HG03159 (cell line): ENCODE results near the gene PBX4.
"Not testable (repeated sequence)": the region's sequence is repeated elsewhere in the genome, so short reads cannot be mapped to it uniquely, and the experiment has no call there.

Experiments used
- ATAC-seq: cut with Tn5 transposase; IDR thresholded peaks from one replicate; pipeline ENCODE4 v1.9.1; 2021; ENCODE audit warnings: mild to moderate bottlenecking, moderate library complexity; ENCODE audit not compliant: unreplicated experiment

PBX4 gene

DNA sequence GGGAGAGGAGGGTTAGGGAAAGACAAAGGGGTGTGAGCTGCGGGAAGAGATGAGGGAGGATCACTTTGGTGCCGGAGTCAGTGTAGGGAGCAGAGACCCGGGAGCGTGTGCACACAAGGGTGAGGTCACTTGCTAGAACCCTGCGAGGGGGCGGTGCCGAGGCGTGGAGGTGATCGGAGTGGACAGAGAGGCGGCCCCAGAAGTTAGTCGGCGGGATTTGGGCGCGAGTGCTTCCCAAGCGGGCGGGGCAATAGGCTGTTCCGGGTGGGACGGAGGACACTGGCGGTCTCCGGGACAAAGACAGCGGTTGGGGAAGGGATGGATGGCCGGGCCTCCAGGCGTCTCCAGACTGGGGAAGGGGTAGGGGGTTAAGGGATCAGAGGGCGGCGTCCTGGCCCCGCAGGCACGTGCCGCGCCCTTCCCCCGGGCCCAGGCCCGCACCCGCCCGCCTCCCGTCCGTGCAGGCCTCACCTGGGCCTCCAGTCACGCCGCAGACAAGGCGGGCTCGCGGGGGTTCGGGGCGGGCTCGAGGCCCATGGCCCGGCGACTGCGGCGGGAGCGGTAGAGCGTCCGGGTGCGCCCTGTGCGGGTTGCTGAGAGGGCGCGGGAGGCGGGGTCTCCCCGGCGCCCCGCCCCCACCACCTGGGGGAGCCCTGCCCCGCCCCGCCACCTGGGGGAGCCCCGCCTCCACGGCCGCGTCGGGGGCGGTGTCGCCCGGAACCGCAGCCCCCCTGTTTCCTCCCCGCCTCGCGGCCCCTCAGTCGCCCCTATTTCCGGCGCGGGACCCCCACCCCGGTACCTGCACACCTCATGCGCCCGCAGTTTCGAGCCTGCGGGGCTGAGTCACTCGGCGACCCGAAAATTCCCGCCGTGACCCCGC lies 9.4 kb upstream of the PBX4 start, which contains the start of gene LPAR2:
TSS of gene LPAR2 (minus strand) at position 600 of the 880 bp plus-strand sequence. CDS start 945 bp downstream, outside the sequence.
- peak; percentile 60 for ATAC-seq

DNA sequence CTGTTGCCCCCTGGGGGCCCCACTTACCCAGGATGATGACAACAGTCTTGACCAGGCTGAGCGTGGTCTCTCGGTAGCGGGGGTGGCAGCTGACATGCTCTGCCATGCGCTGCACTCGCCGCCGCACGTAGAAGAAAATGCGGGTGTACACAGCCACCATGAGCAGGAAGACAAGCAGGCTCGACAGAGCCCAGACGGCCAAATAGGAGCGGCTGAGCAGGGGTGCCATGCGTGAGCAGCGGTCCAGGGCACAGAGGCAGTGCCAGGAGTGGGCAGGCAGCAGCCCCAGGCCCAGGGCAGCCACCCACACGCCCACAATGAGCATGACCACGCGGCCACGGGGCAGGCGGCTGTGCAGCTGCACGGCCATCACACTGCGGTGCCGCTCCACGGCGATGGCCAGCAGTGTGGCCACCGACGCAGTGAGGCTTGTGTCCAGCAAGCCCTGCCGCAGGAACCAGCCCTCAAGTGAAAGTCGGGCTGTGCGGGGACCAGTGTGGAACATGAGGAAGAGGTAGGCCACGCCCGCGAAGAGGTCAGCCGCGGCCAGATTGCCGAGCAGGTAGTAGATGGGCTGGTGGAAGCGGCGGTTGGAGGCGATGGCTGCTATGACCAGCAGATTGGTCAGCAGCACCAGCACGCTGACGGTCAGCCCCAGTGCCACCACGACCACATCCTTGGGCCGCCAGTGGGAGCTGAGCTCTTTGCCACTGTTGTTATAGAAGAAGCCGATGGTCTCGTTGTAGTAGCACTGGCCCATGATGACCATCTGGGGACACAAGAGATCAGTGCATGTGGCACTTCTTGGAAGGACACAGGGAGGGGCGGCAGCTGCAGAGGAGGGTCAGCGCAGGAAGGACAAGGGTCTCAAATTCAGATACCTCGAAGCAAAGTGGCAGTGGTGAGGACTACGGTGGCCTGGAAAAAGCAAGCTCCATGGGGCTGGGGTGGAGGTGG lies 8.3 kb upstream of the PBX4 start:
- ATAC-seq: no peak

DNA sequence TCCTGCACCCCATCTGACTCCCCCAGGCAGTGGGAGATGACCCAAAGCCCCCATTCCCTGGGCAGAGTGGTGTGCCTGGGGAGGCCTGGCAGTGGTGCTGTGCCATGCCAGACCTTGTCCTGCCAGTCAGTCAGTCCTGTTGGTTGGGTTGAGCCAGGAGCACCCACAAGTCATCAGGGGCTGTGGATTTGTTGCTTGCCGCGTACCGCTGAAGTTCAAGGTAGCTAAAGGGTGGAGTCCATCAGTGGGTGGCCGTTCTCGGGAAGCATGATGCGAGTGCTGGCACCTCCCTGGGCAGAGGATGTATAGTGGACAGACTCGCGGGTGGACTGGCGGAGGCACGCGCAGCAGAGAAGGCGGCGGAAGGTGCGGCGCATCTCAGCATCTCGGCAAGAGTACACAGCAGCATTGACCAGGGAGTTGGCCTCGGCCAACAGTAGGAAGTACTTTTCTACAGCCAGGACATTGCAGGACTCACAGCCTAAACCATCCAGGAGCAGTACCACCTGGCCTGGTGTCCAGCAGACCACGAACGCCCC lies 5.6 kb upstream of the PBX4 start:
- no peak for ATAC-seq

DNA sequence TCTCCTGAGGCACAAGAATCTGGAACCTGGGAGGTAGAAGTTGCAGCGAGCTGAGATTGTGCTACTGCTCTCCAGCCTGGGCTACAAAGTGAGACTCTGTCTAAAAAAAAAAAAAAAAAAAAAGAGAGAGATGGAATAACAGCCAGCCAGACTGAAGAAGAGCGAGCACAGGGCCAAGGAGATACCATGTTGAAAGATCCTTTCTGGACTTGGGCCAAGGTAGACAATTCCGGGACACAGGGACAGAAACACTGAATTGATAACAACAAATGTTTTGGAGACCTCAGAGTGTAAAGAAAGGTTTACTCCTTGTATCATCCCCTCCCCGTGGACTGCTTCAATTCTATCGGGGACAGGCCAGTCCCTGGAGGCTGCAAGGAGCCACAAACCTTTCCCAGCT lies 4.9 kb upstream of the PBX4 start:
- ATAC-seq: no peak

DNA sequence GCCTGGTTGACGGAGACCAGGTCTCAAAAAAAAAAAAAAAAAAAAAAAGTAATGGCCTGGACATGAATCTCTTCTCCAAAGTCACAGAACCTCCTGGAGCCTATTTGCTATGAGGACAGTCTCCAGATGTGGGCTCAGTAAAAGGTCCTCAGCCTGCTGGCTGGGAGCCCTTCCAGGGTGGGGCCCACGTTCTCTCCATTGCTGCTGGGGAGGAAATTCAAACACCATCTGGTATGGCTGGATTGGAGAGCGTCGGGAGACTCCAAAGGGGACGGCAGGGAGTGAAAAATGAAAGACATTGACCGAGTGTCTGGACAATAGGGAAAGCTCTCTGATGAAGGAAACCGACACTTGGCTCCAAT lies 1.3 kb upstream of the PBX4 start:
- ATAC-seq: no peak

DNA sequence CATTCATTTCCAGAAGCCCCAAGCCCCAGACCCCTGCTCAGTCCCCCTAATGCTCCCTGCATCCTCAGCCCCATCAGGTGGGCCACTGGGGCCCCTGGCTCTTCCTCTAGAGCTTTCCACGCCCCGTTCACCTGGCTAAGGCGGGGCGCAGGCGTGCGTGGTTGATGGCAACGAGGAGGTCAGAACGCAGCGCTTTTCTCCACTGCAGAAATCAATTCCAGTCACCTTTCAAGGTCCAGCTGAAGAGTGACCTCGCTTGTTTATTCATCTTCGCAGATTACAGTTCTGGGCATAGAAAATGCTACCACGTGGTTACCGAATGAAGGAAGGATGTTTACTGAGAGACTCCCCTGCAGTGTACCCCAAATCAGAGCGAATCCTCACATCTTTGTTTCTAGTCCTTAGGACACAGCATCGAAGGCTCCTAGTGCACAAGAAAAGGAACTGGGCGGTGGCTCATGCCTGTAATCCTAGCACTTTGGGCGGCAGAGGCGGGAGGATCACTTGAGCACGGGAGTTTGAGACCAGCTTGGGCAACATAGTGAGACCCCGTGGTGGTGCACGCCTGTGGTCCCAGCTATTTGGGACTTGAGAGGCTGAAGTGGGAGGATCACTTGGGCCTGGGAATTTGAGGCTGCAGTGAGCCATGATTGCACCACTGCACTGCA lies 828 bp upstream of the PBX4 start:
- no peak for ATAC-seq

DNA sequence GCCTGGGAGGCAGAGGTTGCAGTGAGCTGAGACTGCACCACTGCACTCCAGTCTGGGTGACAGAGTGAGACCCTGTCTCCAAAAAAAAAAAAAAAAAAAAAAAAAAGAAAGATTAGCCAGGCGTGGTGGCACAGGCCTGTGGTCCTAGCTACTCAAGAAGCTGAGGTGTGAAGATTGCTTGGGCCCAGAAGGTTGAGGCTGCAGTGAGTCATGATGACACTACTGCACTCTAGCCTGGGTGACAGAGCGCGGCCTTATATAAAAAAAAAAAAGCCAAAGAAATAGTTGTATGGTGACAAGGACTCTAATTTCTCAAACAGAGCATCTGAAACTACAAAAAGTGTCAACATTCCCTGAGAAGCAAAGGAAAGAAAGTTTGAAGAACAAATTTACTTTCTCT lies 3.4 kb downstream of the PBX4 start:
- ATAC-seq: no peak

DNA sequence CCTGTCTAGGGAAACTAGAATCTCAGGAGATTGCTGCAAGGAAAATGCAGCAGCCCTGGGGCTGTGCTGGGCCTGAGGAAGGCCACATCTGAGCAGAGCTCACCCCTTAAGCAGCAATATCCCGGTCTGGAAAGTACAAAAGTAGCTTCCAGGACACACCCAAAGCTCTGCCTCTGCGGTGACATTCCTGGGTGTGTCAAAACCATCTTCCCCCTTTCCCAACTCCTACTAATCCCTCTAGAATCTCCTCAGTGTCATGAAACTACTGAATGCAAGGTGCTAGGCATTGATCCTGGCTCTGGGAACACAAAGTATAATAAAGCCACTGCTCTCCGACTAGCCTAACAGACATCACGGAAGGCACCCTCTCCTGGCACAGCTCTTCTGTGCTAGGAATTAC lies 5.0 kb downstream of the PBX4 start:
- no peak for ATAC-seq

DNA sequence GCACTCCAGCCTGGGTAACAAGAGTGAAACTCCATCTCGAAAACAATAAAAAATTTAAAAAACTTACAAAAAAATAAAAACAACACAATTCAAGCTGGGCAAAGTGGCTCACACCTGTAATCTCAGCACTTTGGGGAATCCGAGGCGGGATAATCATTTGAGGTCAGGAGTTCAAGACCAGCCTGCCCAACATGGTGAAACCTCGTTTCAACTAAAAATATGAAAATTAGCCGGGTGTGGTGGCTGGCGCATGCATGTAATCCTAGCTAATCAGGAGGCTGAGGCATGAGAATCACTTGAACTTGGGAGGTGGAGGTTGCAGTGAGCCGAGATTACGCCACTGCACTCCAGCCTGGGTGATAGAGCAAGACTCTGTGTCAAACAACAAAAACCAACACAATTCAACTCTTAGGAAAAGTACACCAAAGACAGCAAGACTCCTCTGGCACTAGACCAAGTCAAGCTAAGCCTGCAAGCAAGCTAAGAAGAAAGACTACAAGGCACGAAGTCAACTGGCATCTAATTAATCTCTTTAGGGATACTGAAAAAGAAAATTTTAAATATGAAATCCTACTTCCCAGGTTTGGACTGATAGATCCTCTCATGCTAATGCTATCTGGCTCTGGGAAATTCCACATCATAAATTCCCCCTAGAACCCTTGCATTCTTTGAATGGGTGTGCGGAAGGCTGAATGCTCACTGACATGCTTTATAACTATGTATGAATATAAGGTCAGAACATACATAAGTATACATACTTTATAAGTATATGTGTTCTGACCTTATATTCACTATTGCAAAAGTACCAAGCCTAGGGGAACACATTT lies 7.9 kb downstream of the PBX4 start:
- ATAC-seq: no peak

DNA sequence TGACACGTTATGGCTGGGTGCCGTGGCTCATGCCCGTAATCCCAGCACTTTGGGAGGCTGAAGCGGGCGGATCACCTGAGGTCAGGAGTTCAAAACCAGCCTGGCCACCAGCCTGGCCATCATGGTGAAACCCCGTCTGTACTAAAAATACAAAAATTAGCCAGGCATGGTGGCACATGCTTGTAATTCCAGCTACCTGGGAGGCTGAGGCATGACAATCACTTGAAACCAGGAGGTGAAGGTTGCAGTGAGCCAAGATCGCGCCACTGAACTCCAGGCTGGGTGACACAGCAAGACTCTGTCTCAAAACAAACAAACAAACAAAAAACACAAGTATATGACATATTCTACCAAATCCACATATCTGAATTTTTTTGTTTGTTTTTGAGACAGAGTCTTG lies 11.8 kb downstream of the PBX4 start:
- ATAC-seq: not testable (repeated sequence)

DNA sequence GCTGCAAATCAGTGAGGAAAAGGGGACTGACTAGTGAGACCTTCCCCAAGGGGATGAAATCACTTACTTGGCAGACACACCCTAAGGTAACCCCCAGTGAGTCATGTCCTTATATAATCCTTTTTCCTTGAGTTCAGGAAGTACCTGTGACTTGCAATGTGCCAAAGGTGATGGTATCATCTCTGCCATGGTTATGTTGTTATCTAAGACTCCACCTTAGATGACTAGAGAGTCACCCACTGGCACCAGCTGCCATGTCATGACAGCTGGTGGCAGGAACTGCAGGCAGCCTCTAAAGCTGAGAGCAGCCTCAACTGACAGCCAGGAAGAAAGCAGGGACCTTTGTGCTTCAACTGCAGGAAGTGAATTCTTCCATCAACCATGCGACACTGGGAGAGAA lies 12.5 kb downstream of the PBX4 start:
- ATAC-seq: no peak

DNA sequence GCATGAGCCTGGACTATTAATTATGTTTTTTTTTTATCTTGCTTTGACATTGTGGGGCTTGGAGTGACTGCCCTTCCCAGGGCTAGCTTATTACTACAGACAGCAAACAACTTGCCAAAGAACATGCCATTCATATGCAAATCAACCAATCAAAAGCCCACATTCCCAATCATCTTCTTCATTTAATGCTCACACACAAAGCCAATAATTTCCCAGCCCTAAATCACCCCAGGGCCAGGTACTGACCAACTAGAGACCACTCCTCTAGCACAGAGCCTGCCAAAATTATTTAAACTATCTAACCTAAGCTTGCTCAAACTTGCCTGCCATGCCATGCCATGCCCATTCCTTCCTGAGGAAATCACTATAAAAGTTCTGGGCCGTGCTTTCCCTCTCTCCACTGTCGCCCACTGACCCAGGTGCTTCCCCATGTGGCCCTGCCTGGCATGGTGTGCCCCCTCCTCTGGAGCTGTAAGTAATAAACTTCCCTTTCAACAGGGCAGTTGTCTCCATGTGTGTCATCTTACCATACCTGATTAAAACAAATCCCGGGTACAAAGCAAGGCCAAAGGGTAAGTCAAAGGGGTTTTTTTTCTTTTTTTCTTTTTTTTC lies 15.7 kb downstream of the PBX4 start:
- ATAC-seq: no peak

DNA sequence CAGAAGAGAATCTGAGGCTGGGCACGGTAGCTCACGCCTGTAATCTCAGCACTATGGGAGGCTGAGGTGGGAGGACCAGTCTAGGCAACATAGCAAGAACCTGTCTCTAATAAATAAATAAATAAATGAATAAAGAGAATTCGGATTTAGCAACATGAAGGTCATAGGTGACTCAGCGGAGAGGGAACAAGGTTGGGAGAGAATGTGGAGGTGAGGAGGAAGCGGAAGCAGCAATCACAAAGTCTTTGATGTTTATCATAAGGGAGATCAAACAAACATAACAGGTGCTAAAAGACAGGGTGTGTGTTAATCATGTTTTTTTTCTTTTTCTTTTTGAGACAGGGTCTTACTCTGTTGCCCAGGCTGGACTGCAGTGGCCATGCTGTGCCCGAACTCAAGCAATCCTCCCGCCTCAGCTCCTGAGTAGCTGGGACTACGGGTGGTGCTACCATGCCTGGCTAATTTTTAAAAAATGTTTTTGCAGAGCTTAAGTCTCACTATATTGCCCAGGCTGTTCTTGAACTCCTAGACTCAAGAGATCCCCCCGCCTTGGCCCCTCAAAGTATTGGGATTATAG lies 16.3 kb downstream of the PBX4 start:
- ATAC-seq: no peak

DNA sequence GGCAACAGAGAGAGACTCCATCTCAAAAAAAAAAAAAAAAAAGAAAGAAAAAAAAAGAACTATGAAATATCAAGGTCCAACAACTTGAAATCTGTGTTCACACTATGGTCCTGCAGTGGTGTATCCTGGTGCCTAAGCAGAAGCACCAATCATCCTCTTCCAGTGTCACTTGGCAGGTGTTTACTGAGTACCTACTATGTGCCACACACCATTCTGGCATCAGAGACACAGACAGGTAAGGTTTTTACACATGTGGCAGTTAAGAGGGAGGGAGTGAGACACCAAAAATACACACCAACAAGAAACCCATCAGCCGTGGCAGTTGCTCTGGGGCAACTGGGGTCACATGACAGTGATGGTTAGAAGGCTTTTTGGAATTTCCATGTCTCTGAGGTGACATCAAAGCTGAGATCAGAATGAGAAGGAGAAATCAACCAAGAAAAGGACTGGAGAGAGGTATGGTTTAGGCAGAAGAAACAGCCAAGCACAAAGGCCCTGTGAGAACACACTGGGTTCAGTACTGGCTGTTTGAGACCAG lies 17.6 kb downstream of the PBX4 start:
- no peak for ATAC-seq

DNA sequence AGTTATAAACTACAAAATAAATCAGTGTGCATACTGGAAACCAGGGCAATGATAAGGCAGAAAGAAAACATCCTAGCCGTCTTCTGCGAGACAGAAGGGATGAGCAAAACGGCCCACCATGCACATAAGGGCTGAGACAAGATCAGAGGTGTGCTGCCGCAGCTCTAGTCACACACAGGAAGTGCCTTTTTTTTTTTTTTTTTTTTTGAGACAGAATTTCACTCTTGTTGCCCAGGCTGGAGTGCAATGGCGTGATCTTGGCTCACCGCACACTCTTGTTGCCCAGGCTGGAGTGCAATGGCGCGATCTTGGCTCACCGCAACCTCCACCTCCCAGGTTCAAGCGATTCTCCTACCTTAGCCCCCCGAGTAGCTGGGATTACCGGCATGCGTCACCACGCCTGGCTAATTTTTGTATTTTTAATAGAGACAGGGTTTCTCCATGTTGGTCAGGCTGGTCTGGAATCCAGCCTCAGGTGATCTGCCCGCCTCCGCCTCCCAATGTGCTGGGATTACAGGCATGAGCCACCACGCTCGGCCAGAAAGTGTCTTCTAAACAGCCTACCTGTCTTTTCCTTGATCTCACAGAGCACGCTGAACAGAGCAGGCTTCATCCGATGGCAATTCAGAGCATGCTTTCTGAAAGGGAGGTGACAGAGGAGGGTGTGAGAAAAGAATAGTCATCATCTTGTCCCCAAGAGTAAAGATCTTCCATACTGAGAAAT lies 19.6 kb downstream of the PBX4 start:
- ATAC-seq: peak; percentile 41

DNA sequence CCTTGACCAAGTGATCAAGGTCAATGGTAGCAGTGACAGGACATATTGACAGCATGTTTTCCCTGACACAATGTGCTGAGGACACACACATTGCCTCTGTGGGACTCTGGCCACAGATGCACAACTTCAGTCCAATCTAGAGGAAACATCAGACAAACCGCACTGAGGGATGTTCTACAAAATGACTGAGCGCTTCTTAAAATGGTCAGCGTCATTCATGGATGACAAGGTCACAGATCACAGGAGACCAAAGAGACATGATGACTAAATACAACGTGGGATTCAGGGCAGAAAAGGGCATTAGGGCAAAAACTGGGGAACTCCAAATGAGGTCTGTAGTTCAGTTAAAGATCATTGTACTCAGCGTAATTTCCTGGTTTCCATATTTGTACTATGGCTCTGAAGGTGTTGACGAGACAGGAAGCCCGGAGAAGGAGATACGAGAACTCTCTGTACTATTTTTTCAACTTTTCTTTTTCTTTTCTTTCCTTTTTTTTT lies 20.6 kb downstream of the PBX4 start:
- ATAC-seq: peak; percentile 65

DNA sequence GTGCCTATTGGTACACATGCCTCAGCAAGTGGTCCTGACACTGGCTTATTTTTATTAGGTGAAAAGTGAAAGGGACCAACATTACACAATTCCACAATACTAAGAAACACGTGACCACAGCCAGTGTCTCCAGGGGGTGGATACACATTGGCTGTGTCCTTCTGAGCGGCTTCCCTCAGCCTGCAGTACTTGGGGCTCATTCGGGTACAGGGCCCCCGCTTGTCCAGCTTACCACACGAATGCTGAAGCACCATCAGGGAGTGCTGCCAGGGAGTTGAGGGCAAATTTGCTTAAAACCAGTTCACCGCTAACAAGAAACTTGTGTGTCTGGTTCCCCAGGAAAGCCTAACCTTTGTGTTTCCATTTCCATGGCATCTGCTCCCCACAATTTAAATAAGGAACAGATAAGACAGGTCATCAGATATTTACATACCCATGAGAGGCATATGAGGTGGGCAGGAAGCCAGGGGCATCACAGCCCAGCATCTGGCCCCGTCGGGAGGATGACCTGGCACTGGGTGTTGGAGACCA lies 23.3 kb downstream of the PBX4 start:
- no peak for ATAC-seq

DNA sequence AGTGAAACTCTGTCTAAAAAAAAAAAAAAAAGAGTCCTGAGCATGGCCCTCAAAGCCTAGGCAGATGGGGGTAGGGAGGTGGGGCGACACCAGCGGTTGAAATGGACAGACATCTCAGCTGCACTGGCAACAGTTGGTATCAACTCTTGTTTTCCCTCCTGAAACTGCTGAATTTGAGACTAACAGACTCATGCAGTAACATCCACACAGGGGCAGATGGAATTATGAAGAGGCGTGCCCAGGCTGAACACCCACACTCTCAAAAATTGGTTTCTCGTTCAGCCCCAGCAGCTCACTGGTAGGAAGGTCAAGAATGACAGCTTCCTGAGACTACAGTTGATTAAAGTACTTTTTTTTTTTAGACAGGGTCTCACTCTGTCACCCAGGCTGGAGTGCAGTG lies 24.1 kb downstream of the PBX4 start:
- no peak for ATAC-seq
